ENCODE results near the gene ADRA2A. TPM values are rescaled to one million over a fixed set of nuclear protein-coding genes. Genes with fewer than 3 reads are reported as not detected.

The ADRA2A gene
- total and polyA plus RNA-seq, 10 of the 15 experiments (the other 5 are each of a cell fraction or from before 2014, with no cell fraction given): 0.08 TPM; not detected in 9

DNA sequence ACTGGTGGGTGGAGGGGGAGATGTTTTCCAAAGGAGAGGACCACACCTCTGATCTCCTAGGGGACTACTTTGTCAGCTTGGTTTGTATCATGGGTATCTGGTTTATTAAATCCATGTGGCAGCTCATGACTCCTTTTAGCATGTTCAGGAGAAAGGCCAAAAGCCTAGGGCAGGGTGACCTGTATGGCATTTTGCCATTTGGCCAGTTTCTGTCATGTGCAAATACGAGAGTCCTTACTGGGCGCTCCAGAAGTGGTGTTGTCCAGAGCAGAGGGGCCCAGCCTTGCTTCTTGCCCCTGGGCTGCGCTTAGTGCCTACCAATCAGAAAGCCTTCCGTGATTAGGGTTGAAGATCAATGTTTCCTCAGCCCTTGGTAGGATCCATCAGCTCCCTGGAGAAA is 31.0 kb downstream of the ADRA2A start:
- ATAC-seq: no peak
- no peak for FAIRE-seq
- Histone ChIP-seq H3K27me3 (replicated peaks in 1 of 2; ENCODE audit: control insufficient read depth in 2 of 2, insufficient read depth in 2 of 2, low read length in 1 of 2) (peaks cover 0 to 1% of the 10 kb centered on the region in 2 experiments; a peak in 1 of 4 replicates), H3K4me1 (ENCODE audit: control insufficient read depth, insufficient read depth, low read length) (no peaks in the 10 kb centered on the region), H3K36me3 (ENCODE audit: control insufficient read depth in 2 of 2, insufficient read depth in 2 of 2, low read length in 1 of 2) (no peaks in the 10 kb centered on the region), H2AFZ (ENCODE audit: control insufficient read depth, low read depth, low read length) (no peak overlapping the region), H3K27ac (ENCODE audit: control insufficient read depth, insufficient read depth) (no peak overlapping the region), H3K4me3 (no peak overlapping the region), H4K20me1 (ENCODE audit: control insufficient read depth, insufficient read depth) (no peaks in the 10 kb centered on the region), H3K9ac (ENCODE audit: control insufficient read depth, insufficient read depth, low read length) (no peak overlapping the region), H3K79me2 (ENCODE audit: control insufficient read depth, insufficient read depth, low read length) (no peaks in the 10 kb centered on the region), H3K4me2 (ENCODE audit: control insufficient read depth, insufficient read depth) (no peak overlapping the region), H3K9me3 (replicated peaks; ENCODE audit: control insufficient read depth, insufficient read depth, low read length) (no peaks in the 10 kb centered on the region)
- no peak for DNase-seq (ENCODE audit: low read depth, low spot score)
- ChIA-PET POLR2A (no interaction called here), CTCF (no interaction called here), SMC1A (ENCODE audit: uncharacterized antibody, unreplicated experiment) (no interaction called here), RAD21 (ENCODE audit: unreplicated experiment) (no interaction called here)
- in situ Hi-C loops (cut with MboI): no loop called here
- TF ChIP-seq CHD4 (IDR thresholded peaks at IDR 0.05) (no peak), KAT2A (conservative IDR thresholded peaks at IDR 0.05; ENCODE audit: control insufficient read depth, low read depth, low read length) (no peak)
- TF ChIP-seq, protein P1, sequence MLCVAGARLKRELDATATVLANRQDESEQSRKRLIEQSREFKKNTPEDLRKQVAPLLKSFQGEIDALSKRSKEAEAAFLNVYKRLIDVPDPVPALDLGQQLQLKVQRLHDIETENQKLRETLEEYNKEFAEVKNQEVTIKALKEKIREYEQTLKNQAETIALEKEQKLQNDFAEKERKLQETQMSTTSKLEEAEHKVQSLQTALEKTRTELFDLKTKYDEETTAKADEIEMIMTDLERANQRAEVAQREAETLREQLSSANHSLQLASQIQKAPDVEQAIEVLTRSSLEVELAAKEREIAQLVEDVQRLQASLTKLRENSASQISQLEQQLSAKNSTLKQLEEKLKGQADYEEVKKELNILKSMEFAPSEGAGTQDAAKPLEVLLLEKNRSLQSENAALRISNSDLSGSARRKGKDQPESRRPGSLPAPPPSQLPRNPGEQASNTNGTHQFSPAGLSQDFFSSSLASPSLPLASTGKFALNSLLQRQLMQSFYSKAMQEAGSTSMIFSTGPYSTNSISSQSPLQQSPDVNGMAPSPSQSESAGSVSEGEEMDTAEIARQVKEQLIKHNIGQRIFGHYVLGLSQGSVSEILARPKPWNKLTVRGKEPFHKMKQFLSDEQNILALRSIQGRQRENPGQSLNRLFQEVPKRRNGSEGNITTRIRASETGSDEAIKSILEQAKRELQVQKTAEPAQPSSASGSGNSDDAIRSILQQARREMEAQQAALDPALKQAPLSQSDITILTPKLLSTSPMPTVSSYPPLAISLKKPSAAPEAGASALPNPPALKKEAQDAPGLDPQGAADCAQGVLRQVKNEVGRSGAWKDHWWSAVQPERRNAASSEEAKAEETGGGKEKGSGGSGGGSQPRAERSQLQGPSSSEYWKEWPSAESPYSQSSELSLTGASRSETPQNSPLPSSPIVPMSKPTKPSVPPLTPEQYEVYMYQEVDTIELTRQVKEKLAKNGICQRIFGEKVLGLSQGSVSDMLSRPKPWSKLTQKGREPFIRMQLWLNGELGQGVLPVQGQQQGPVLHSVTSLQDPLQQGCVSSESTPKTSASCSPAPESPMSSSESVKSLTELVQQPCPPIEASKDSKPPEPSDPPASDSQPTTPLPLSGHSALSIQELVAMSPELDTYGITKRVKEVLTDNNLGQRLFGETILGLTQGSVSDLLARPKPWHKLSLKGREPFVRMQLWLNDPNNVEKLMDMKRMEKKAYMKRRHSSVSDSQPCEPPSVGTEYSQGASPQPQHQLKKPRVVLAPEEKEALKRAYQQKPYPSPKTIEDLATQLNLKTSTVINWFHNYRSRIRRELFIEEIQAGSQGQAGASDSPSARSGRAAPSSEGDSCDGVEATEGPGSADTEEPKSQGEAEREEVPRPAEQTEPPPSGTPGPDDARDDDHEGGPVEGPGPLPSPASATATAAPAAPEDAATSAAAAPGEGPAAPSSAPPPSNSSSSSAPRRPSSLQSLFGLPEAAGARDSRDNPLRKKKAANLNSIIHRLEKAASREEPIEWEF (IDR thresholded peaks at IDR 0.05; ENCODE audit: insufficient replicate concordance, low read depth, low read length): no peak
- 23% methylated on average over 4 of the region's 4 CpGs for WGBS (ENCODE audit: insufficient coverage, insufficient replicate concordance, low lambda C conversion rate, missing lambda C conversion rate)
- BruUV-seq (replicated peaks): no TSS peak
- intact Hi-C loops (cut with micrococcal nuclease; ENCODE audit: unreplicated experiment): no loop called here

All from GM12878 (cell line).